HCT116 (cell line): ENCODE results near the gene CEP41. TPM values are rescaled to one million over a fixed set of nuclear protein-coding genes. Genes with fewer than 3 reads are reported as not detected.

ENCODE experiments used
- ATAC-seq: fragments of 200-7000 bp; cut with Tn5 transposase; 2 replicates; pipeline ENCODE4 v1.9.1; 2020; ENCODE audit warnings: mild to moderate bottlenecking, moderate library complexity
- BruUV-seq: library from RNA; stranded (reverse); fragments of 400-500 nt; replicated peaks from 2 replicates; lab custom pipeline; 2021; lab: Mats Ljungman, UMichigan
- CTCF ChIA-PET: fragments of 300-600 bp; sonication (Branson Sonifier 250); formaldehyde crosslinking; loops from one replicate; lab custom pipeline; 2021; ENCODE audit warnings: antibody characterized with exemption; lab: Charles Lee
- POLR2A ChIA-PET: fragments of 300-600, 350-600 bp; sonication (Branson Sonifier 250); formaldehyde crosslinking; loops from one replicate; lab custom pipeline; 2021; ENCODE audit warnings: antibody characterized with exemption; lab: Charles Lee
- RAD21 ChIA-PET, 2 experiments: fragments of 300-600 bp; sonication (Branson Sonifier 250); formaldehyde crosslinking; loops; one replicate each; lab custom pipeline; 2023; ENCODE audit warnings: low total read pairs in 2 of 2; ENCODE audit not compliant: uncharacterized antibody in 2 of 2, unreplicated experiment in 2 of 2, low non-redundant PET in 1 of 2; lab: Charles Lee
- DNase-seq: peaks from one replicate; pipeline ENCODE4 v3.0.0-alpha.2; 2010; ENCODE audit warnings: low read depth, low spot score
- H2AFZ ChIP-seq: fragments of 200-600 bp; shearing (Covaris generic), sonication (generic); 2 replicates; pipeline ENCODE4 v1.6.1; 2017; ENCODE audit warnings: low read depth, mixed run types, mixed read lengths, antibody characterized with exemption, low read length; ENCODE audit not compliant: poor library complexity, severe bottlenecking
- H3K27ac ChIP-seq: 2 replicates; pipeline ENCODE4 v1.5.1; 2012; ENCODE audit warnings: low read depth, low read length
- H3K27me3 ChIP-seq: fragments of 200-600 bp; sonication (generic); 2 replicates; pipeline ENCODE4 v1.6.1; 2016; ENCODE audit warnings: mixed run types, low read length, mixed read lengths; ENCODE audit not compliant: insufficient read depth
- H3K36me3 ChIP-seq, 2 experiments: fragments of 200-500 bp in 1 of 2; fragments of 200-600 bp in 1 of 2; sonication (Bioruptor generic) in 1 of 2; sonication (generic) in 1 of 2; 2 replicates each; pipeline versions ENCODE4 v1.5.1 to v1.6.1; 2014 to 2016; ENCODE audit warnings: low read length in 2 of 2, inconsistent platforms in 1 of 2, mixed read lengths in 1 of 2, mixed run types in 1 of 2; ENCODE audit not compliant: insufficient read depth in 2 of 2, control insufficient read depth in 1 of 2
- H3K4me1 ChIP-seq, 2 experiments: fragments of 200-600 bp in 1 of 2; sonication (generic) in 1 of 2; 2 replicates each; pipeline versions ENCODE4 v1.5.1 to v1.6.1; 2012 to 2017; ENCODE audit warnings: low read length in 2 of 2, inconsistent platforms in 1 of 2, mild to moderate bottlenecking in 1 of 2, mixed read lengths in 1 of 2, mixed run types in 1 of 2, moderate library complexity in 1 of 2; ENCODE audit not compliant: insufficient read depth in 2 of 2, control insufficient read depth in 1 of 2
- H3K4me2 ChIP-seq: fragments of 200-600 bp; sonication (generic); 2 replicates; pipeline ENCODE4 v1.6.1; 2017; ENCODE audit warnings: mixed run types, low read length, mixed read lengths
- H3K4me3 ChIP-seq, 2 experiments: fragments of 200-600 bp in 1 of 2; sonication (generic) in 1 of 2; replicated peaks in 1 of 2; 2 replicates each; pipeline ENCODE4 v1.5.1; 2011 to 2016; ENCODE audit warnings: low read length in 2 of 2, control low read depth in 1 of 2, low read depth in 1 of 2, mild to moderate bottlenecking in 1 of 2, mixed read lengths in 1 of 2, mixed run types in 1 of 2
- H3K79me2 ChIP-seq: fragments of 200-600 bp; sonication (generic); 2 replicates; pipeline ENCODE4 v1.6.1; 2017; ENCODE audit warnings: mild to moderate bottlenecking, mixed run types, low read length, moderate library complexity, mixed read lengths; ENCODE audit not compliant: insufficient read depth
- H3K9ac ChIP-seq: fragments of 200-600 bp; sonication (generic); 2 replicates; pipeline ENCODE4 v1.6.1; 2016; ENCODE audit warnings: low read length, mixed read lengths
- H3K9me2 ChIP-seq: fragments of 200-600 bp; sonication (generic), shearing (Covaris generic); 2 replicates; pipeline ENCODE4 v1.6.1; 2017; ENCODE audit warnings: mixed run types, mild to moderate bottlenecking, moderate library complexity; ENCODE audit not compliant: insufficient read depth
- H3K9me3 ChIP-seq, 2 experiments: fragments of 200-500 bp in 1 of 2; fragments of 200-600 bp in 1 of 2; sonication (Bioruptor generic) in 1 of 2; sonication (generic) in 1 of 2; 2 replicates each; pipeline ENCODE4 v1.6.1; 2014 to 2017; ENCODE audit warnings: low read length in 2 of 2, mixed read lengths in 2 of 2, inconsistent platforms in 1 of 2, low read depth in 1 of 2, mild to moderate bottlenecking in 1 of 2, mixed run types in 1 of 2, moderate library complexity in 1 of 2; ENCODE audit not compliant: control insufficient read depth in 1 of 2, insufficient read depth in 1 of 2
- H4K20me1 ChIP-seq: fragments of 200-600 bp; sonication (generic), shearing (Covaris generic); 2 replicates; pipeline ENCODE4 v1.6.1; 2017; ENCODE audit warnings: mixed run types, mild to moderate bottlenecking, moderate library complexity; ENCODE audit not compliant: insufficient read depth
- CBX3 ChIP-seq: IDR thresholded peaks from 2 replicates; pipeline ENCODE4 v1.6.1; 2012; ENCODE audit warnings: low read depth
- CEBPB ChIP-seq: IDR thresholded peaks from 2 replicates; pipeline ENCODE4 v1.6.1; 2012; ENCODE audit warnings: low read depth
- EGR1 ChIP-seq: IDR thresholded peaks from 2 replicates; pipeline ENCODE4 v1.6.1; 2012; ENCODE audit warnings: low read depth
- ELF1 ChIP-seq: IDR thresholded peaks from 2 replicates; pipeline ENCODE4 v1.6.1; 2012; ENCODE audit warnings: low read depth, borderline replicate concordance
- EZH2 ChIP-seq: fragments of 200-600 bp; sonication (generic); IDR thresholded peaks from 2 replicates; pipeline ENCODE4 v1.6.1; 2017; ENCODE audit warnings: antibody characterized with exemption, mixed run types
- EZH2phosphoT487 ChIP-seq: fragments of 200-600 bp; IDR thresholded peaks from 2 replicates; pipeline ENCODE4 v1.6.1; 2018; ENCODE audit warnings: antibody characterized with exemption, borderline replicate concordance
- JUND ChIP-seq: IDR thresholded peaks from 2 replicates; pipeline ENCODE4 v1.6.1; 2012
- MAX ChIP-seq: IDR thresholded peaks from 2 replicates; pipeline ENCODE4 v1.6.1; 2012
- POLR2A ChIP-seq: IDR thresholded peaks from 2 replicates; pipeline ENCODE4 v1.7.0; 2011; ENCODE audit warnings: borderline replicate concordance; ENCODE audit not compliant: insufficient read depth, insufficient read length; ENCODE audit errors: extremely low read depth
- POLR2AphosphoS5 ChIP-seq: IDR thresholded peaks from 2 replicates; pipeline ENCODE4 v1.6.1; 2011; ENCODE audit warnings: mild to moderate bottlenecking, low read depth, low read length, moderate library complexity
- RAD21 ChIP-seq: IDR thresholded peaks from 2 replicates; pipeline ENCODE4 v1.6.1; 2012; ENCODE audit warnings: low read depth, mild to moderate bottlenecking
- SIN3A ChIP-seq: IDR thresholded peaks from 2 replicates; pipeline ENCODE4 v1.6.1; 2012; ENCODE audit warnings: low read depth
- SP1 ChIP-seq: IDR thresholded peaks from 2 replicates; pipeline ENCODE4 v1.6.1; 2012; ENCODE audit warnings: low read depth
- TCF7L2 ChIP-seq: IDR thresholded peaks from 2 replicates; pipeline ENCODE4 v1.7.0; 2011; ENCODE audit warnings: borderline replicate concordance, inconsistent platforms; ENCODE audit not compliant: insufficient read depth, insufficient read length; ENCODE audit errors: extremely low read depth
- YY1 ChIP-seq: IDR thresholded peaks from 2 replicates; pipeline ENCODE4 v1.6.1; 2011; ENCODE audit warnings: low read length, low read depth, moderate library complexity, mild to moderate bottlenecking; ENCODE audit not compliant: insufficient replicate concordance; ENCODE audit errors: extremely low read depth
- ZFX ChIP-seq: fragments of 450-650 bp; IDR thresholded peaks from 2 replicates; pipeline ENCODE4 v1.6.1; 2017
- intact Hi-C: fragments of 100-400 bp; cut with micrococcal nuclease; formaldehyde crosslinking; loops from 2 replicates; pipeline ENCODE4 v1.10.0; 2022
- total RNA-seq: library from RNA; stranded (reverse); gene quantifications from one replicate; pipeline ENCODE4 v1.2.1, GENCODE V29; 2021; ENCODE audit not compliant: unreplicated experiment
- TF ChIP-seq, protein P1 (sequence below): IDR thresholded peaks from 2 replicates; pipeline ENCODE4 v1.6.1; 2012
- TF ChIP-seq, protein P2 (sequence below): IDR thresholded peaks from 2 replicates; pipeline ENCODE4 v1.6.1; 2011; ENCODE audit warnings: mild to moderate bottlenecking, low read length, moderate library complexity; ENCODE audit not compliant: insufficient replicate concordance; ENCODE audit errors: extremely low read depth
- TF ChIP-seq, protein P3 (sequence below), 3 experiments: fragments of 200-600 bp in 1 of 3; sonication (generic) in 1 of 3; IDR thresholded peaks in 2 of 3; conservative IDR thresholded peaks in 1 of 3; 2 replicates each; pipeline ENCODE4 v1.5.1; 2012 to 2017; ENCODE audit warnings: low read depth in 2 of 3, low read length in 2 of 3, antibody characterized with exemption in 1 of 3, borderline replicate concordance in 1 of 3, control low read depth in 1 of 3, mild to moderate bottlenecking in 1 of 3, mixed read lengths in 1 of 3, mixed run types in 1 of 3, moderate library complexity in 1 of 3; ENCODE audit not compliant: insufficient read depth in 1 of 3

Gene CEP41
- total RNA-seq, 1 experiment from 2014 or later: 13.6 TPM

- ATAC-seq: no peak
- Histone ChIP-seq H3K79me2 (no peaks in the 10 kb centered on the region), H4K20me1 (no peaks in the 10 kb centered on the region), H3K4me3 (no peak overlapping the region), H3K9me3 (no peaks in the 10 kb centered on the region), H3K27me3 (no peaks in the 10 kb centered on the region), H3K4me1 (no peaks in the 10 kb centered on the region), H3K27ac (no peak overlapping the region), H3K4me2 (no peak overlapping the region), H3K36me3 (no peaks in the 10 kb centered on the region), H3K9ac (no peak overlapping the region), H2AFZ (no peak overlapping the region), H3K9me2 (no peaks in the 10 kb centered on the region)
- ChIA-PET CTCF (no interaction called here), POLR2A (no interaction called here), RAD21 (no interaction called here)
- TF ChIP-seq ELF1 (no peak), CEBPB (no peak), YY1 (no peak), EZH2 (no peak), EGR1 (no peak), EZH2phosphoT487 (no peak), SIN3A (no peak), CBX3 (no peak), JUND (no peak), POLR2AphosphoS5 (no peak), SP1 (no peak), TCF7L2 (no peak), MAX (no peak), POLR2A (no peak), RAD21 (no peak), ZFX (no peak)
- TF ChIP-seq, protein P1, sequence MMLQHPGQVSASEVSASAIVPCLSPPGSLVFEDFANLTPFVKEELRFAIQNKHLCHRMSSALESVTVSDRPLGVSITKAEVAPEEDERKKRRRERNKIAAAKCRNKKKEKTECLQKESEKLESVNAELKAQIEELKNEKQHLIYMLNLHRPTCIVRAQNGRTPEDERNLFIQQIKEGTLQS: no peak
- TF ChIP-seq, protein P2, sequence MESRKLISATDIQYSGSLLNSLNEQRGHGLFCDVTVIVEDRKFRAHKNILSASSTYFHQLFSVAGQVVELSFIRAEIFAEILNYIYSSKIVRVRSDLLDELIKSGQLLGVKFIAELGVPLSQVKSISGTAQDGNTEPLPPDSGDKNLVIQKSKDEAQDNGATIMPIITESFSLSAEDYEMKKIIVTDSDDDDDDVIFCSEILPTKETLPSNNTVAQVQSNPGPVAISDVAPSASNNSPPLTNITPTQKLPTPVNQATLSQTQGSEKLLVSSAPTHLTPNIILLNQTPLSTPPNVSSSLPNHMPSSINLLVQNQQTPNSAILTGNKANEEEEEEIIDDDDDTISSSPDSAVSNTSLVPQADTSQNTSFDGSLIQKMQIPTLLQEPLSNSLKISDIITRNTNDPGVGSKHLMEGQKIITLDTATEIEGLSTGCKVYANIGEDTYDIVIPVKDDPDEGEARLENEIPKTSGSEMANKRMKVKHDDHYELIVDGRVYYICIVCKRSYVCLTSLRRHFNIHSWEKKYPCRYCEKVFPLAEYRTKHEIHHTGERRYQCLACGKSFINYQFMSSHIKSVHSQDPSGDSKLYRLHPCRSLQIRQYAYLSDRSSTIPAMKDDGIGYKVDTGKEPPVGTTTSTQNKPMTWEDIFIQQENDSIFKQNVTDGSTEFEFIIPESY: no peak
- TF ChIP-seq, protein P3, sequence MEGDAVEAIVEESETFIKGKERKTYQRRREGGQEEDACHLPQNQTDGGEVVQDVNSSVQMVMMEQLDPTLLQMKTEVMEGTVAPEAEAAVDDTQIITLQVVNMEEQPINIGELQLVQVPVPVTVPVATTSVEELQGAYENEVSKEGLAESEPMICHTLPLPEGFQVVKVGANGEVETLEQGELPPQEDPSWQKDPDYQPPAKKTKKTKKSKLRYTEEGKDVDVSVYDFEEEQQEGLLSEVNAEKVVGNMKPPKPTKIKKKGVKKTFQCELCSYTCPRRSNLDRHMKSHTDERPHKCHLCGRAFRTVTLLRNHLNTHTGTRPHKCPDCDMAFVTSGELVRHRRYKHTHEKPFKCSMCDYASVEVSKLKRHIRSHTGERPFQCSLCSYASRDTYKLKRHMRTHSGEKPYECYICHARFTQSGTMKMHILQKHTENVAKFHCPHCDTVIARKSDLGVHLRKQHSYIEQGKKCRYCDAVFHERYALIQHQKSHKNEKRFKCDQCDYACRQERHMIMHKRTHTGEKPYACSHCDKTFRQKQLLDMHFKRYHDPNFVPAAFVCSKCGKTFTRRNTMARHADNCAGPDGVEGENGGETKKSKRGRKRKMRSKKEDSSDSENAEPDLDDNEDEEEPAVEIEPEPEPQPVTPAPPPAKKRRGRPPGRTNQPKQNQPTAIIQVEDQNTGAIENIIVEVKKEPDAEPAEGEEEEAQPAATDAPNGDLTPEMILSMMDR (IDR thresholded peaks at IDR 0.05 in 2 of 3, conservative IDR thresholded peaks at IDR 0.05 in 1 of 3; ENCODE audit: borderline replicate concordance in 1 of 3, insufficient read depth in 1 of 3, low read depth in 2 of 3, low read length in 2 of 3): no peak
- no peak for DNase-seq
- intact Hi-C loops: no loop called here
- no TSS peak for BruUV-seq
Measured at GRCh38 chr7:130384371-130384801, 56.4 kb downstream of the CEP41 start.
